ENCODE measurements around the gene TAF5L.

DNA sequence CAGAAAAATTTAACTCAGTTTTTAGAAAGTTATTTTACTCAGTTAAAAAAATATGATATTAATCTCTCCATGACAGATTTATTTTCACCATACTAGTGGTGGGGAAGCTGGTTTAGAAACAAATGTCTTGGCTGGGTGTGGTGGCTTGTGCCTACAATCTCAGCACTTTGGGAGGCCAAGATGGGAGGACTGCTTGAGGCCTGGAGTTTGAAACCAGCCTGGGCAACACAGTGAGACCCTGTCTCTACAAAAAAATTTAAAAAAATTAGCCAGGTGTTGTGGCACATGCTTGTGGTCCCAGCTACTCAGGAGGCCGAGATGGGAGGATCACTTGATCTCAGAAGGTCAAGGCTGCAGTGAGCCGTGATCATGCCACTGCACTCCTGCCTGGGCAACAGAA lies 17.3 kb downstream of the TAF5L start:
- TF ChIP-seq, protein P1, sequence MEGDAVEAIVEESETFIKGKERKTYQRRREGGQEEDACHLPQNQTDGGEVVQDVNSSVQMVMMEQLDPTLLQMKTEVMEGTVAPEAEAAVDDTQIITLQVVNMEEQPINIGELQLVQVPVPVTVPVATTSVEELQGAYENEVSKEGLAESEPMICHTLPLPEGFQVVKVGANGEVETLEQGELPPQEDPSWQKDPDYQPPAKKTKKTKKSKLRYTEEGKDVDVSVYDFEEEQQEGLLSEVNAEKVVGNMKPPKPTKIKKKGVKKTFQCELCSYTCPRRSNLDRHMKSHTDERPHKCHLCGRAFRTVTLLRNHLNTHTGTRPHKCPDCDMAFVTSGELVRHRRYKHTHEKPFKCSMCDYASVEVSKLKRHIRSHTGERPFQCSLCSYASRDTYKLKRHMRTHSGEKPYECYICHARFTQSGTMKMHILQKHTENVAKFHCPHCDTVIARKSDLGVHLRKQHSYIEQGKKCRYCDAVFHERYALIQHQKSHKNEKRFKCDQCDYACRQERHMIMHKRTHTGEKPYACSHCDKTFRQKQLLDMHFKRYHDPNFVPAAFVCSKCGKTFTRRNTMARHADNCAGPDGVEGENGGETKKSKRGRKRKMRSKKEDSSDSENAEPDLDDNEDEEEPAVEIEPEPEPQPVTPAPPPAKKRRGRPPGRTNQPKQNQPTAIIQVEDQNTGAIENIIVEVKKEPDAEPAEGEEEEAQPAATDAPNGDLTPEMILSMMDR (IDR thresholded peaks at IDR 0.05): no peak
- no peak for TF ChIP-seq POLR2A (IDR thresholded peaks at IDR 0.05)
- no peak for TF ChIP-seq POLR2AphosphoS5 (IDR thresholded peaks at IDR 0.05)
- no peak for TF ChIP-seq EP300 (IDR thresholded peaks at IDR 0.05)
